C1 segment of cervical spinal cord (tissue), 14 donors: Measurements from ENCODE around the gene ZFPM1.
"Not testable (repeated sequence)": the region's sequence is repeated elsewhere in the genome, so short reads cannot be mapped to it uniquely, and the experiment has no call there.

Experiments used
- DNase-seq, 14 donors: peaks; one replicate each; lab custom pipeline; 2025; lab: John Stamatoyannopoulos, UW

ZFPM1 gene

GRCh38 chr16:88478889-88479792 is 26.1 kb downstream of the ZFPM1 start:
- no peak for DNase-seq

- DNase-seq, result no peak
Measured at GRCh38 chr16:88479793-88480760, 27.0 kb downstream of the ZFPM1 start.

GRCh38 chr16:88480829-88481228 is 27.7 kb downstream of the ZFPM1 start:
- no peak for DNase-seq

GRCh38 chr16:88481851-88482250 is 28.8 kb downstream of the ZFPM1 start:
- no peak for DNase-seq

GRCh38 chr16:88482630-88483391 is 29.7 kb downstream of the ZFPM1 start:
- DNase-seq, result no peak

GRCh38 chr16:88483392-88483641 is 30.2 kb downstream of the ZFPM1 start:
- DNase-seq, result no peak

GRCh38 chr16:88484505-88485365 is 31.7 kb downstream of the ZFPM1 start:
- DNase-seq, result no peak

- DNase-seq, result not testable (repeated sequence)
Measured at GRCh38 chr16:88485366-88485741, 32.3 kb downstream of the ZFPM1 start.

GRCh38 chr16:88486398-88487123 is 33.5 kb downstream of the ZFPM1 start:
- no peak for DNase-seq

- DNase-seq, result no peak
Measured at GRCh38 chr16:88487124-88487432, 34.0 kb downstream of the ZFPM1 start.

GRCh38 chr16:88487920-88488851 is 35.1 kb downstream of the ZFPM1 start:
- no peak for DNase-seq

GRCh38 chr16:88489163-88489741 is 36.2 kb downstream of the ZFPM1 start:
- DNase-seq, result no peak

GRCh38 chr16:88491001-88491559 is 38.0 kb downstream of the ZFPM1 start:
- no peak for DNase-seq

GRCh38 chr16:88491560-88492310 is 38.7 kb downstream of the ZFPM1 start:
- no peak for DNase-seq

- DNase-seq, result no peak
Measured at GRCh38 chr16:88493879-88494278, 40.8 kb downstream of the ZFPM1 start.

GRCh38 chr16:88494335-88495154 is 41.5 kb downstream of the ZFPM1 start:
- no peak for DNase-seq

GRCh38 chr16:88495268-88495772 is 42.2 kb downstream of the ZFPM1 start:
- DNase-seq, result no peak
